ENCODE data around the gene LCOR. TPM values are rescaled to one million over a fixed set of nuclear protein-coding genes. Genes with fewer than 3 reads are reported as not detected.
A peak's percentile ranks its signal among the peaks of the same experiment; 100 is the strongest.

LCOR gene
- total and polyA plus RNA-seq, 9 donors: 9.0 to 18.0 (median 12.0) TPM

DNA sequence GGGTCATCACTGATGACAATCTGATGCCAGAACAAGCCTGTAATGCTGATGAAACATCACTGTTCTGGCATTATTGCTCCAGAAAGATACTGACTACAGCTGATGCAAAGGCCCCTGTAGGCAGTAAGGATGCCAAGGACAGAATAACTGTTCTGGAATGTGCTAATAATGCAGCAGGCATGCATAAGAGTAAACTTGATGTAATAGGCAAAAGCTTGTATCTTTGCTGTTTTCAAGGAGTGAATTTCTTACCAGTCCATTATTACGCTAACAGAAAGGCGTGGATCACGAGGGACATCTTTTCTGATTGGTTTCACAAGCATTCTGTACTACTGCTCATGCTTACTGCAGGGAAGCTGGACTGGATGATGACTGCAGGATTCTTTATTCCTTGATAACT is 18.7 kb downstream of the LCOR start:
- no peaks in the 10 kb centered on the region for H3K9me3 ChIP-seq (replicated peaks; ENCODE audit: control insufficient read depth, low read depth, low read length)
- peaks cover 3% of the 10 kb centered on the region for H3K36me3 ChIP-seq (ENCODE audit: control insufficient read depth, insufficient read depth, low read length)
- no peaks in the 10 kb centered on the region for H3K27me3 ChIP-seq (ENCODE audit: control insufficient read depth, insufficient read depth, low read length)
- peak; percentile 68 for DNase-seq
- no peak overlapping the region for H3K27ac ChIP-seq (ENCODE audit: low read length)
- no CpG with 5 or more reads among the region's 3 CpGs for WGBS (ENCODE audit: insufficient coverage)
- no peaks in the 10 kb centered on the region for H3K4me1 ChIP-seq (ENCODE audit: control insufficient read depth, insufficient read depth, low read length)
- no peak overlapping the region for H3K4me3 ChIP-seq (ENCODE audit: low read length)

GRCh38 chr10:96851281-96851680 is 19.2 kb downstream of the LCOR start:
- H3K27ac ChIP-seq (ENCODE audit: low read length): no peak overlapping the region

GRCh38 chr10:96856317-96856716 is 24.2 kb downstream of the LCOR start:
- peaks cover 6% of the 10 kb centered on the region for H3K36me3 ChIP-seq (ENCODE audit: control insufficient read depth, insufficient read depth, low read length)
- no peaks in the 10 kb centered on the region for H3K9me3 ChIP-seq (replicated peaks; ENCODE audit: control insufficient read depth, low read depth, low read length)
- no peaks in the 10 kb centered on the region for H3K4me1 ChIP-seq (ENCODE audit: control insufficient read depth, insufficient read depth, low read length)
- no peak overlapping the region for H3K27ac ChIP-seq (ENCODE audit: low read length)
- DNase-seq: no peak
- WGBS (ENCODE audit: insufficient coverage): 74% methylated on average over 2 of the region's 3 CpGs
- H3K4me3 ChIP-seq (ENCODE audit: low read length): no peak overlapping the region
- H3K27me3 ChIP-seq (ENCODE audit: control insufficient read depth, insufficient read depth, low read length): no peaks in the 10 kb centered on the region

More at GRCh38 chr10:96851281-96851680, 19.2 kb downstream of the LCOR start:
- no peak for DNase-seq
- H3K4me1 ChIP-seq (ENCODE audit: control insufficient read depth, insufficient read depth, low read length): no peaks in the 10 kb centered on the region
- H3K4me3 ChIP-seq (ENCODE audit: low read length): no peak overlapping the region
- no peaks in the 10 kb centered on the region for H3K27me3 ChIP-seq (ENCODE audit: control insufficient read depth, insufficient read depth, low read length)
- 54% methylated on average over 5 of the region's 6 CpGs for WGBS (ENCODE audit: insufficient coverage)
- peaks cover 3% of the 10 kb centered on the region for H3K36me3 ChIP-seq (ENCODE audit: control insufficient read depth, insufficient read depth, low read length)
- no peaks in the 10 kb centered on the region for H3K9me3 ChIP-seq (replicated peaks; ENCODE audit: control insufficient read depth, low read depth, low read length)

DNA sequence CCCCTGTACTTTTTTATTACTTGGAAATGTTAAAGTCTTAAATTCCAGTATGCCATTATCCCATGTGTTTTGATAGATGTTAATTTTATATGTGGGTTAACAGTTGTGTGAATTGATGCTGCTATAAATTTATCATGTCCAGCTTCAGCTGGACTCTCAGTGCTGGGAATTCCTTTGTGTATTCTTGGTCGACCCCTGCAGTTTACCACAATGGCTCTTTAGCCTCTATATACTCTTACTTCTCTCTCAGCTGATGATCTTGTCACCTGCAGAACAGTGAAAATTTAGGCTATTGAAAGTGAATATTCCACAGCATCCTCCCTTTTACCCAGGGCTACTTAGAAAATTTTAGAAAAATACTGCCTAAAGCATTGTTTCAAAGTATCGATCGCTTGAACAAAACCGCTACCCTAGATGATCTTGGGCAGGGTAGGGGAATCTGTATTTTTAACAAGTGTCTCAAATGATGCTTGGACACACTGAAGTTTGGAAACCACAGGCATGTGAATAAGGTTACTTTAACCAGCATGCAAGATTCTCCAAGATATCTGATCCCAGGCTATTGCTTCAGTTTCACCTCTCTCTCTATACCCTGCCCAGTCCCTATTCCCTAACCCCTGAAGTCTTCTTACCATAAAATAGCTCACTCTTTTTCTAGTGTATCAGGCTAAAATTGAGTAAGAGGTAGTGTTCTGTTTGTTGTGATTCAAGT is 25.4 kb downstream of the LCOR start:
- no peak overlapping the region for H3K27ac ChIP-seq (ENCODE audit: low read length)
- H3K4me1 ChIP-seq (ENCODE audit: control insufficient read depth, insufficient read depth, low read length): no peaks in the 10 kb centered on the region
- no peaks in the 10 kb centered on the region for H3K27me3 ChIP-seq (ENCODE audit: control insufficient read depth, insufficient read depth, low read length)
- H3K4me3 ChIP-seq (ENCODE audit: low read length): no peak overlapping the region
- H3K36me3 ChIP-seq (ENCODE audit: control insufficient read depth, insufficient read depth, low read length): peaks cover 6% of the 10 kb centered on the region
- no peak for DNase-seq
- WGBS (ENCODE audit: insufficient coverage): 100% methylated on average over 1 of the region's 4 CpGs
- no peaks in the 10 kb centered on the region for H3K9me3 ChIP-seq (replicated peaks; ENCODE audit: control insufficient read depth, low read depth, low read length)

DNA sequence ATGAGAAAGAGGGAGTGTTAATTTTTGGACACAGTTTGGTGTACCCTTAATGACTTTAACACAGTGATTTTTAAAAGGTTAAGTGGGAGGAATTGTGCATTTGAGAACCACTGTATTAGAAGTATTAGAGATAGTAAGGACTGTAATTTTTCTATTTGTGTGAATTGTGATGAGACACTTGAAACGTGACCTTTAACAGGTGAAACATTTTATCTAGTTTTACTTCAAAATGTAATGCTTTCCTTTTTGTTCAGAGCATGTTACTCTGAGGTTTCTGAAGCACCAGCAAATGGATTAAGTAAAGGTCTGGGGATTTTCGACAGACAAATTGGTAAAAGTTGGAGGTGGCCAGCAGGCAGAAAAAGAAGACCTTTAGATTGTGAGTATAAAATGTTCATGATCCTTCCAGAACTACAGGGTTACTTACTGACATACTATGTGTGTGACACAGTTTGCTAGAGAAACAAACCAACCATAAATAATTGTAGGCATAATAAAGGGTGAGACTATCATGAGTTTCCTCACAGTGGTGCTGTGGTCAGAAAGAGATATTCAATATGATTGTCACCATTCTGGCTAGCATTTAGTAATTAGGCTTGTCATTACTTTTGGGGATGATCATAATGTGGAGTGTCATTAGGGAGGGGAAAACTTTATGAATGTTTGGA is 26.1 kb downstream of the LCOR start:
- WGBS (ENCODE audit: insufficient coverage): no CpG with 5 or more reads among the region's 2 CpGs
- Histone ChIP-seq H3K27me3 (ENCODE audit: control insufficient read depth, insufficient read depth, low read length) (no peaks in the 10 kb centered on the region), H3K9me3 (replicated peaks; ENCODE audit: control insufficient read depth, low read depth, low read length) (no peaks in the 10 kb centered on the region), H3K36me3 (ENCODE audit: control insufficient read depth, insufficient read depth, low read length) (peaks cover 6% of the 10 kb centered on the region), H3K4me1 (ENCODE audit: control insufficient read depth, insufficient read depth, low read length) (no peaks in the 10 kb centered on the region), H3K27ac (ENCODE audit: low read length) (no peak overlapping the region), H3K4me3 (ENCODE audit: low read length) (no peak overlapping the region)
- DNase-seq: no peak

GRCh38 chr10:96858706-96859050 is 26.6 kb downstream of the LCOR start:
- Histone ChIP-seq H3K36me3 (ENCODE audit: control insufficient read depth, insufficient read depth, low read length) (peaks cover 3% of the 10 kb centered on the region), H3K27ac (ENCODE audit: low read length) (no peak overlapping the region), H3K9me3 (replicated peaks; ENCODE audit: control insufficient read depth, low read depth, low read length) (no peaks in the 10 kb centered on the region), H3K4me1 (ENCODE audit: control insufficient read depth, insufficient read depth, low read length) (no peaks in the 10 kb centered on the region), H3K27me3 (ENCODE audit: control insufficient read depth, insufficient read depth, low read length) (no peaks in the 10 kb centered on the region), H3K4me3 (ENCODE audit: low read length) (no peak overlapping the region)
- DNase-seq: no peak
- WGBS (ENCODE audit: insufficient coverage): no CpG with 5 or more reads among the region's 2 CpGs

DNA sequence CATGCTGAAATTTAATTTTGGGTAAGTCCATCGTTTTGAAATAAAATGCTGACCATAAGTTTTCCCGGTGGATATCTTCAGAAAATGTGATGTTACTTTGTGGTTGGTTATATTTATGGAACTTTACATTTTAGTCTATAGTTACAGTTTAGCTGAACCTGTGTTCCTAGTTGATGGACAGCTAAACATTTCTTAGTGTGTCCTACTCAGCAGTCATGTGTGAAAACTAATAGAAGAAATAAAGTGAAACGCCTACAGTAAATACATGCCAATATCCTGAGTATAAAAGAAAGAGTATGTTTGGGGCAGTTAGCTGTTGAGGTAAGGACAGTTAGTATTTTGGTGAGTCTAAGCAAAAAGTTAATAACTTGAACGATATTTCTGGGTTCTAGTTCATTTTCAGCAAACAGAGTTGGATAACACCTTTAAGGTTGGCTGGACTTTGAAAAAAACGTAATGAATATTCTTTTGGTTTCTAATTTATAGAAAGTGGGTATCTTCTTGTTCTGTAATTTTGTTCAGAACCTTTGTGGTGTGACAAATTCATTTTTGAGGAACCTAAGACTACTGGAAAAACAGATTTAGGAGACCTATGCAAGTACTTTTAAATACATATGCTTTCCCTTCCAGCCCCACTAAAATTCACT is 28.7 kb downstream of the LCOR start:
- no peak for DNase-seq
- Histone ChIP-seq H3K4me1 (ENCODE audit: control insufficient read depth, insufficient read depth, low read length) (no peaks in the 10 kb centered on the region), H3K4me3 (ENCODE audit: low read length) (no peak overlapping the region), H3K27ac (ENCODE audit: low read length) (no peak overlapping the region), H3K36me3 (ENCODE audit: control insufficient read depth, insufficient read depth, low read length) (peaks cover 3% of the 10 kb centered on the region), H3K27me3 (ENCODE audit: control insufficient read depth, insufficient read depth, low read length) (no peaks in the 10 kb centered on the region), H3K9me3 (replicated peaks; ENCODE audit: control insufficient read depth, low read depth, low read length) (no peaks in the 10 kb centered on the region)
- 100% methylated on average over 1 of the region's 5 CpGs for WGBS (ENCODE audit: insufficient coverage)

DNA sequence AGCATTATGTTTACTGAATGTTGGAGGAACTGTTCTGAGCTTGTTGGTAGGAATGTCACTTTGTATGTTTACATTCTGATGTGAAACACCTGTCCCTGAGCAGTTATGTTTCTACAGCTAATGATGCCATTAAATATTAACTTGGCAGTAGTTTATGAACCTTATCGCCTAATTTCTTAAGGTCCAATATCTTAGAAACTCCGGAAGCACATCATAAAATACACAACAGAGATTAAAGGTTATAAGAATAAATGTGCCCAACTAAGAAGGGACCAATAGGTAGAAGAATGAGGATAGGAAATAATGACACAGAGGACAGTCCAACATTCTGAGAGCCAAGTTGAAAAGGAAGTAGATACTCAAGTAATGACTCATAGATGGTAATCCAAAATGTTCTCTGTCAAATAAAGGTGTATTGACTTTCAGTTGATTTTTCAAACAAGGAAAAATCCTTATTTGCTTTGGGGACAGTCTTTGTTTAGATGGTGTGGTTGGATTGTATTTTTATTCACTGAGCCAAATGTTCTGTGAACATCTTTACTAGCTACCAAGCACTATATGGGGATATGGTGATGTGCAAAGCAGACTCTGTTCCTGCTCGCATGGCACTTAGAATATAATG is 31.9 kb downstream of the LCOR start:
- no peaks in the 10 kb centered on the region for H3K9me3 ChIP-seq (replicated peaks; ENCODE audit: control insufficient read depth, low read depth, low read length)
- no peak overlapping the region for H3K4me3 ChIP-seq (ENCODE audit: low read length)
- no peak overlapping the region for H3K27ac ChIP-seq (ENCODE audit: low read length)
- no CpG with 5 or more reads among the region's 3 CpGs for WGBS (ENCODE audit: insufficient coverage)
- no peaks in the 10 kb centered on the region for H3K27me3 ChIP-seq (ENCODE audit: control insufficient read depth, insufficient read depth, low read length)
- peaks cover 3% of the 10 kb centered on the region for H3K36me3 ChIP-seq (ENCODE audit: control insufficient read depth, insufficient read depth, low read length)
- H3K4me1 ChIP-seq (ENCODE audit: control insufficient read depth, insufficient read depth, low read length): no peaks in the 10 kb centered on the region
- peak; percentile 60 for DNase-seq

- Histone ChIP-seq H3K9me3 (replicated peaks; ENCODE audit: control insufficient read depth, low read depth, low read length) (no peaks in the 10 kb centered on the region), H3K36me3 (ENCODE audit: control insufficient read depth, insufficient read depth, low read length) (no peaks in the 10 kb centered on the region), H3K4me3 (ENCODE audit: low read length) (no peak overlapping the region), H3K27ac (ENCODE audit: low read length) (no peak overlapping the region), H3K27me3 (ENCODE audit: control insufficient read depth, insufficient read depth, low read length) (no peaks in the 10 kb centered on the region), H3K4me1 (ENCODE audit: control insufficient read depth, insufficient read depth, low read length) (no peaks in the 10 kb centered on the region)
- DNase-seq: no peak
These were observed 41.0 kb downstream of the LCOR start for GRCh38 chr10:96873086-96873485.

- H3K27me3 ChIP-seq (ENCODE audit: control insufficient read depth, insufficient read depth, low read length): no peaks in the 10 kb centered on the region
- 95% methylated on average over 4 of the region's 7 CpGs for WGBS (ENCODE audit: insufficient coverage)
- no peaks in the 10 kb centered on the region for H3K9me3 ChIP-seq (replicated peaks; ENCODE audit: control insufficient read depth, low read depth, low read length)
- H3K27ac ChIP-seq (ENCODE audit: low read length): no peak overlapping the region
- no peaks in the 10 kb centered on the region for H3K36me3 ChIP-seq (ENCODE audit: control insufficient read depth, insufficient read depth, low read length)
- no peak overlapping the region for H3K4me3 ChIP-seq (ENCODE audit: low read length)
- DNase-seq: peak; percentile 25
- H3K4me1 ChIP-seq (ENCODE audit: control insufficient read depth, insufficient read depth, low read length): no peaks in the 10 kb centered on the region
These were observed 41.8 kb downstream of the LCOR start for GRCh38 chr10:96873756-96874467.
